Skeletal muscle cell (primary cell): Measurements from ENCODE around the gene CPNE7.

Experiments used
- DNase-seq: peaks from one replicate; pipeline ENCODE4 v3.0.0-alpha.2; 2010; ENCODE audit warnings: low read depth
- H3K4me3 ChIP-seq: 2 replicates; pipeline ENCODE4 v1.5.1; 2011; ENCODE audit warnings: low read depth, mild to moderate bottlenecking, control low read depth, low read length, moderate library complexity

Gene CPNE7

GRCh38 chr16:89599451-89599858, 23.9 kb downstream of the CPNE7 start:
- DNase-seq: no peak
- no peak overlapping the region for H3K4me3 ChIP-seq

- H3K4me3 ChIP-seq: no peak overlapping the region
These were observed 24.3 kb downstream of the CPNE7 start for GRCh38 chr16:89599902-89600301.

GRCh38 chr16:89600427-89600826, 24.9 kb downstream of the CPNE7 start:
- DNase-seq: no peak

More at GRCh38 chr16:89599902-89600301, 24.3 kb downstream of the CPNE7 start:
- DNase-seq: no peak

GRCh38 chr16:89600956-89601355, 25.4 kb downstream of the CPNE7 start:
- H3K4me3 ChIP-seq: no peak overlapping the region
- DNase-seq: no peak

More at GRCh38 chr16:89600427-89600826, 24.9 kb downstream of the CPNE7 start:
- no peak overlapping the region for H3K4me3 ChIP-seq

- no peak overlapping the region for H3K4me3 ChIP-seq
- no peak for DNase-seq
These were observed 26.3 kb downstream of the CPNE7 start for GRCh38 chr16:89601906-89602272.

GRCh38 chr16:89602273-89602951, 26.9 kb downstream of the CPNE7 start:
- peak overlapping the region; percentile 10 for H3K4me3 ChIP-seq
- peak; percentile 81 for DNase-seq

- no peak for DNase-seq
- no peak overlapping the region for H3K4me3 ChIP-seq
These were observed 27.5 kb downstream of the CPNE7 start for GRCh38 chr16:89602952-89603590.

- H3K4me3 ChIP-seq: no peak overlapping the region
- DNase-seq: no peak
These were observed 29.2 kb downstream of the CPNE7 start for GRCh38 chr16:89604764-89605163.

- DNase-seq: no peak
- no peak overlapping the region for H3K4me3 ChIP-seq
These were observed 29.8 kb downstream of the CPNE7 start for GRCh38 chr16:89605186-89605970.

GRCh38 chr16:89606006-89606405, 30.4 kb downstream of the CPNE7 start:
- DNase-seq: no peak
- H3K4me3 ChIP-seq: no peak overlapping the region

- H3K4me3 ChIP-seq: no peak overlapping the region
- no peak for DNase-seq
These were observed 31.9 kb downstream of the CPNE7 start for GRCh38 chr16:89607453-89607852.

- no peak for DNase-seq
- H3K4me3 ChIP-seq: no peak overlapping the region
These were observed 32.6 kb downstream of the CPNE7 start for GRCh38 chr16:89607937-89608740.

- no peak for DNase-seq
- no peak overlapping the region for H3K4me3 ChIP-seq
These were observed 34.5 kb downstream of the CPNE7 start for GRCh38 chr16:89610108-89610453.

GRCh38 chr16:89612415-89613166, 37.0 kb downstream of the CPNE7 start:
- H3K4me3 ChIP-seq: no peak overlapping the region
- DNase-seq: no peak

- DNase-seq: no peak
- no peak within 1 kb of the TSS for H3K4me3 ChIP-seq
These were observed 37.8 kb downstream of the CPNE7 start, which contains the start of gene DPEP1 for GRCh38 chr16:89613231-89613953. TSS of gene DPEP1 (plus strand) at chr16:89613642. CDS start at chr16:89630411, 16,769 bp downstream.

GRCh38 chr16:89613954-89614459, 38.4 kb downstream of the CPNE7 start:
- no peak overlapping the region for H3K4me3 ChIP-seq

GRCh38 chr16:89615176-89615575, 39.6 kb downstream of the CPNE7 start:
- DNase-seq: no peak
- no peak overlapping the region for H3K4me3 ChIP-seq

More at GRCh38 chr16:89613954-89614459, 38.4 kb downstream of the CPNE7 start:
- no peak for DNase-seq

GRCh38 chr16:89615596-89616090, 40.1 kb downstream of the CPNE7 start:
- no peak for DNase-seq
- no peak overlapping the region for H3K4me3 ChIP-seq
